CD4-positive, alpha-beta T cell (primary cell): ENCODE data around the gene COMP. TPM values are rescaled to one million over a fixed set of nuclear protein-coding genes. Genes with fewer than 3 reads are reported as not detected.
A peak's percentile ranks its signal among the peaks of the same experiment; 100 is the strongest.

Experiments
- ATAC-seq: fragments of 200-7000 bp; cut with Tn5 transposase; one replicate; pipeline ENCODE4 v1.10.0; 2022; ENCODE audit warnings: mild to moderate bottlenecking; ENCODE audit not compliant: poor library complexity
- CTCF ChIA-PET: fragments of 350-600 bp; sonication (Branson Sonifier 250); formaldehyde crosslinking; loops from one replicate; lab custom pipeline; 2021; ENCODE audit warnings: antibody characterized with exemption, inconsistent platforms; lab: Charles Lee
- POLR2A ChIA-PET: fragments of 350-600 bp; sonication (Branson Sonifier 250); formaldehyde crosslinking; loops from one replicate; lab custom pipeline; 2021; ENCODE audit warnings: antibody characterized with exemption, inconsistent platforms; lab: Charles Lee
- DNase-seq, 14 experiments: peaks; one replicate each; pipeline ENCODE4 v3.0.0-alpha.2; 2013 to 2020; ENCODE audit warnings: mixed read lengths in 2 of 14
- H3K27ac ChIP-seq, 2 donors: one replicate each; pipeline versions ENCODE4 v1.5.1 to v1.7.0; 2013; ENCODE audit warnings: low read length in 2 of 2, low read depth in 1 of 2, mild to moderate bottlenecking in 1 of 2
- H3K27me3 ChIP-seq, 2 experiments: 1 replicate in 1 of 2; 2 replicates in 1 of 2; pipeline versions ENCODE4 v1.6.1 to v1.7.0; 2013; ENCODE audit warnings: low read length in 2 of 2, control low read depth in 1 of 2, mild to moderate bottlenecking in 1 of 2, moderate library complexity in 1 of 2; ENCODE audit not compliant: insufficient read depth in 2 of 2, control insufficient read depth in 1 of 2
- H3K36me3 ChIP-seq: one replicate; pipeline ENCODE4 v1.6.1; 2013; ENCODE audit warnings: low read length, control low read depth; ENCODE audit not compliant: insufficient read depth
- H3K4me1 ChIP-seq: one replicate; pipeline ENCODE4 v1.6.1; 2013; ENCODE audit warnings: low read length, control low read depth; ENCODE audit not compliant: insufficient read depth
- H3K4me3 ChIP-seq: one replicate; pipeline ENCODE4 v1.5.1; 2013; ENCODE audit warnings: mild to moderate bottlenecking, low read length, moderate library complexity
- H3K9me3 ChIP-seq, 2 experiments: 1 replicate in 1 of 2; 2 replicates in 1 of 2; pipeline versions ENCODE4 v1.6.1 to v1.7.0; 2013; ENCODE audit warnings: low read length in 2 of 2, mild to moderate bottlenecking in 2 of 2, control low read depth in 1 of 2, moderate library complexity in 1 of 2; ENCODE audit not compliant: control insufficient read depth in 1 of 2, insufficient read depth in 1 of 2
- H3K27ac Mint-ChIP-seq: one replicate; pipeline ENCODE4 v1.8.0; 2020; ENCODE audit warnings: mixed read lengths
- H3K27me3 Mint-ChIP-seq: one replicate; pipeline ENCODE4 v1.8.0; 2021; ENCODE audit warnings: mixed read lengths
- H3K36me3 Mint-ChIP-seq: one replicate; pipeline ENCODE4 v1.8.0; 2021; ENCODE audit warnings: low read depth, mixed read lengths
- H3K4me1 Mint-ChIP-seq: one replicate; pipeline ENCODE4 v1.8.0; 2021; ENCODE audit warnings: low read depth, mixed read lengths
- H3K4me3 Mint-ChIP-seq: one replicate; pipeline ENCODE4 v1.8.0; 2020; ENCODE audit warnings: mild to moderate bottlenecking, mixed read lengths
- H3K9me3 Mint-ChIP-seq: one replicate; pipeline ENCODE4 v1.8.0; 2020; ENCODE audit warnings: mixed read lengths
- intact Hi-C, 2 experiments: fragments of 100-400 bp; cut with DNase I in 1 of 2; cut with micrococcal nuclease in 1 of 2; formaldehyde crosslinking; loops; one replicate each; pipeline versions ENCODE4 v1.15.1 to v1.9.0; 2023 to 2025; cut with DNase I, micrococcal nuclease
- total RNA-seq, 174 experiments: library from RNA in 2 of 174; stranded (reverse) in 2 of 174; gene quantifications; one replicate each; pipeline ENCODE4 v1.2.3 and lab custom pipeline; 2021 to 2026
- TF ChIP-seq, protein P1 (sequence below): fragments of 200-600 bp; IDR thresholded peaks from one replicate; pipeline ENCODE4 v1.8.0; 2022; ENCODE audit warnings: antibody characterized with exemption, mild to moderate bottlenecking

The COMP gene
- total RNA-seq, 2 experiments from 2014 or later: not detected

- intact Hi-C loops: no loop called here
- H3K36me3 ChIP-seq: no peaks in the 10 kb centered on the region
- ATAC-seq: no peak
- ChIA-PET CTCF (no interaction called here), POLR2A (no interaction called here)
- Mint-ChIP-seq H3K36me3 (no peaks in the 10 kb centered on the region), H3K27ac (no peak overlapping the region), H3K4me3 (no peak overlapping the region), H3K9me3 (no peaks in the 10 kb centered on the region), H3K4me1 (no peaks in the 10 kb centered on the region), H3K27me3 (no peaks in the 10 kb centered on the region)
- TF ChIP-seq, protein P1, sequence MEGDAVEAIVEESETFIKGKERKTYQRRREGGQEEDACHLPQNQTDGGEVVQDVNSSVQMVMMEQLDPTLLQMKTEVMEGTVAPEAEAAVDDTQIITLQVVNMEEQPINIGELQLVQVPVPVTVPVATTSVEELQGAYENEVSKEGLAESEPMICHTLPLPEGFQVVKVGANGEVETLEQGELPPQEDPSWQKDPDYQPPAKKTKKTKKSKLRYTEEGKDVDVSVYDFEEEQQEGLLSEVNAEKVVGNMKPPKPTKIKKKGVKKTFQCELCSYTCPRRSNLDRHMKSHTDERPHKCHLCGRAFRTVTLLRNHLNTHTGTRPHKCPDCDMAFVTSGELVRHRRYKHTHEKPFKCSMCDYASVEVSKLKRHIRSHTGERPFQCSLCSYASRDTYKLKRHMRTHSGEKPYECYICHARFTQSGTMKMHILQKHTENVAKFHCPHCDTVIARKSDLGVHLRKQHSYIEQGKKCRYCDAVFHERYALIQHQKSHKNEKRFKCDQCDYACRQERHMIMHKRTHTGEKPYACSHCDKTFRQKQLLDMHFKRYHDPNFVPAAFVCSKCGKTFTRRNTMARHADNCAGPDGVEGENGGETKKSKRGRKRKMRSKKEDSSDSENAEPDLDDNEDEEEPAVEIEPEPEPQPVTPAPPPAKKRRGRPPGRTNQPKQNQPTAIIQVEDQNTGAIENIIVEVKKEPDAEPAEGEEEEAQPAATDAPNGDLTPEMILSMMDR: no peak
- H3K9me3 ChIP-seq: no peaks in the 10 kb centered on the region
- peak in 1 of 14 experiments; percentile 12 for DNase-seq
- no peaks in the 10 kb centered on the region for H3K4me1 ChIP-seq
- no peak overlapping the region for H3K4me3 ChIP-seq
- H3K27ac ChIP-seq: no peak overlapping the region
- no peaks in the 10 kb centered on the region for H3K27me3 ChIP-seq
Measured at GRCh38 chr19:18741124-18742121, 49.7 kb downstream of the COMP start.

DNA sequence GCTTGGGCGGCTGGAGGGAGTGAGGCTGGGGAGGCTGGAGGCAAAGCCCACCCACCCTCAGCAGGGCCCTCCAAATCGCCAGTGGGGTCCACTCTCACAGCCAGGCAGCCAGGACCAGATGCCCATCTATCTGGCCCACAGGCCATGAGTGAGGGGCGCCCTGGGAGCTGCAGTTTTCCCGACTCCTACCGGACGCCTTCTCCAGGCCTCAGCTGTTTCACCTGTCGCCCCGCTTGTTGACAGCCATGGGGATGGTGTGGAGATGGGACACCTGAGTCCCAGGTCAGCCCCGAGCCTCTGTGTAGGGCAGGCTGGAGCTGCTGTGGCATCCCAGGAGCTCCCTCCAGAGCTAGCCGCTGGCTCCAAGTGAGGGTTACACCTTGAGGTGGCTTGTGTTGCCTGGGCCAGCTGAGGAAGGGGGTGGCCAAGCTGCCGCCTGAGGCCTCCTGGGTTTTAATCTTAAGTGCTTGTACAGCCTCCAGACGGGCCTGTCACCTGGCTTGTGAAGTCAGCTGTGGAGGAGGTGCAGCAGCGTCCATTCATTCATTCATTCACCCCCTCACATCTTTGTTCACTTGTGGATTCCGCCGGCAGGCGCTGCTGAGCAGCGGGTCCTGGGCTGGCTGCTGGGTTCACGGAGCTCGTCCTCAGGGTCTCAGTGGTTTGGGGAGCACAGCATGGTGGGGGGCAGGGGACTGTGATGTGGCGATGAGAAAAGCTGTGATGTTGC is 52.0 kb downstream of the COMP start:
- no peaks in the 10 kb centered on the region for H3K27me3 ChIP-seq
- DNase-seq (peak in 1 of 14 experiments; percentile 10), ATAC-seq (no peak)
- H3K4me3 ChIP-seq: no peak overlapping the region
- Mint-ChIP-seq H3K9me3 (no peaks in the 10 kb centered on the region), H3K36me3 (no peaks in the 10 kb centered on the region), H3K27ac (no peak overlapping the region), H3K27me3 (no peaks in the 10 kb centered on the region), H3K4me1 (no peaks in the 10 kb centered on the region), H3K4me3 (no peak overlapping the region)
- intact Hi-C loops: no loop called here
- no peak overlapping the region for H3K27ac ChIP-seq
- ChIA-PET POLR2A (no interaction called here), CTCF (no interaction called here)
- H3K36me3 ChIP-seq: no peaks in the 10 kb centered on the region
- no peaks in the 10 kb centered on the region for H3K4me1 ChIP-seq
- H3K9me3 ChIP-seq: no peaks in the 10 kb centered on the region
- TF ChIP-seq, protein P1: no peak

- Mint-ChIP-seq H3K9me3 (no peaks in the 10 kb centered on the region), H3K4me1 (no peaks in the 10 kb centered on the region), H3K36me3 (no peaks in the 10 kb centered on the region), H3K27me3 (no peaks in the 10 kb centered on the region), H3K4me3 (no peak overlapping the region), H3K27ac (no peak overlapping the region)
- Histone ChIP-seq H3K27ac (no peak overlapping the region), H3K9me3 (no peaks in the 10 kb centered on the region), H3K27me3 (no peaks in the 10 kb centered on the region), H3K4me1 (no peaks in the 10 kb centered on the region), H3K36me3 (no peaks in the 10 kb centered on the region), H3K4me3 (no peak overlapping the region)
- TF ChIP-seq, protein P1: no peak
- no peak for DNase-seq
- no peak for ATAC-seq
- ChIA-PET CTCF (no interaction called here), POLR2A (no interaction called here)
- intact Hi-C loops: no loop called here
Measured at GRCh38 chr19:18737954-18738351, 53.2 kb downstream of the COMP start.
